GOT3 (cell line): Measurements from ENCODE around the gene CARM1.
"Not testable (repeated sequence)": the region's sequence is repeated elsewhere in the genome, so short reads cannot be mapped to it uniquely, and the experiment has no call there.

Experiments
- DNase-seq: peaks from one replicate; lab custom pipeline; 2025; ENCODE audit warnings: mixed read lengths; lab: John Stamatoyannopoulos, UW

CARM1 gene

GRCh38 chr19:10872546-10873107 lies 1.3 kb downstream of the CARM1 start:
- no peak for DNase-seq

DNA sequence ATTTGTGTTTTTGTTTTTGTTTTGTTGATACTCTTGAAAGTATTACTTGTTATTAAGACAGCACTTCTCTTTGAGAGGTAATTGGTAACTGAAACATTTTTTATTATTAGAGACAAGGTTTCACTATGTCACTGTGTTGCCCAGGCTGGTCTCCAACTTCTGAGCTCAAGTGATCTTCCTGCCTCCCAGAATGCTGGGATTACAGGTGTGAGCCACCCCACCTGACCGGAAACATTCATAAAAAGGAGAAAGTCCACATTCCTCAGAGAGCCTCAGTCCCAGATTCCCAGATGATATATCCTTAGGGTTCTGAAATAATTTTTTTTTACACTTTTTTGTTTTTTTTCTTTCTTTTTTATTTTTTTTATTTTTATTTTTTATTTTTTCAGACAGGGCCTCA lies 2.7 kb downstream of the CARM1 start:
- DNase-seq: no peak

DNA sequence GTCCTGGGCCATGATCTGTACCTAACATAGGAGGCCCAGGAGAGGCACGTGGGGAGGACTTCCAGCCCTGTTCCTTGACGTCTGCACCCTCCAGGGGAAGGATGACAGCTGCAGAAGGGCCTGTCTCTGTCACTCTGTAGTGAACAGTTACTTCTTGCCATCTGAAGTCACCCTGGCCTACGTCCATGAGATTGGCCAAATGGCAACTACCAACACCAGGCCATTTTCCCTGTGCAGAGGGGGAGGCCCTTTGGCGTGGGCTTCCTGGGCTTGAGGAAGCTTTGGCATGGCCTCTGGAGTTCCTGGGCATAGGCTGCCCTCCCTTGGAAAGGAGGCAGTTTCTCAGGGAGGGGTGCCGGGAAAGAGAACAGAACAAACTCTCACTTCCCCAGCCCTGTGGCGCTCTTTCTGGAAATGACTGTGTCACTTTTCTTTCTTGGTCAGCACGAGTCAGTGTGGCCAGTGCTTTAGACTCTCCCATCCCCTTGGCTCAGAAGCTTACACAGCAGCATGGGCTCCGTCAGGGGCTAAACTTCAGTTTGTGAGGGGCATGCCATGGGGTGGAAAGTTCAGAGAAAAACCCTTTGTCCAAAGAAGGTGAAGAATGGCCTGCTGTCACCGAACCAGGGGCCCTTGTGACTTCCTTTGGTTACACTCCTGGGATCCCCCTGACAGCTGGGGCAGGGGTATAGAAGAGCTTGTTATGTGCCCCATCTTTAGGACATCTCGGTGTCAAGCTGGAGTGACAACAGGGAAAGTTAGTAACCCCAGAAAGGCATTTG lies 5.3 kb downstream of the CARM1 start:
- DNase-seq: no peak

DNA sequence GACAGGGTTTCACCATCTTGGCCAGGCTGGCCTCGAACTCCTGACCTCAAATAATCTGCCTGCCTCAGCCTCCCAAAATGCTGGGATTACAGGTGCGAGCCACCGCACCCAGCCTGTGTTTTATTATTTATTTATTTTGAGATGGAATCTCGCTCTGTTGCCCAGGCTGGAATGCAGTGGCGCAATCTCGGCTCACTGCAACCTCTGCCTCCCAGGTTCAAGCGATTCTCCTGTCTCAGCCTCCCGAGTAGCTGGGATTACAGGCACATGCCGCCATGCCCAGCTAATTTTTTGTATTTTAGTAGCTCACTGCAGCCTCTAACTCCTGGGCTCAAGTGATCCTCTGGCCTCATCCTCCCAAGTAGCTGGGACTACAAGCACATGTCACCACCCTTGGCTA lies 6.3 kb downstream of the CARM1 start:
- not testable (repeated sequence) for DNase-seq

- DNase-seq: no peak
Measured at GRCh38 chr19:10878253-10878652, 6.9 kb downstream of the CARM1 start.

- DNase-seq: no peak
Measured at GRCh38 chr19:10881403-10882107, 10.2 kb downstream of the CARM1 start.

DNA sequence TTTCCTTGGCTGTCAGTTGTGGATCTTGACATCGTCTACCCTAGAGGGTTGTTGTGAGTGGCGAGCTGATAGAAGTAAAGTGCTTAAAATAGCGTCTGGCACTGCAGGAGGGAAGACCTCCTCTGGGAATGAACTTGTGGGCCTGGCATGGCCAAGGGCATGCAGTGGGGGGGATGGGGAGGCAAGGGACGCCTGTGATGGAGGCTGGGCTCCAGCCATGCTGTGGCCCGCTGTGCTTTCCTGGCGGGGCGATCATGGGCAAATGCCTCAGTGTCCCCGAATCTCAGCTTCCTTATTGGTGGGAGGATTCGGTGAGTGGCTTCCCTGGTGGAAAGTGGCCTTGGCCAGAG lies 10.7 kb downstream of the CARM1 start:
- DNase-seq: no peak

DNA sequence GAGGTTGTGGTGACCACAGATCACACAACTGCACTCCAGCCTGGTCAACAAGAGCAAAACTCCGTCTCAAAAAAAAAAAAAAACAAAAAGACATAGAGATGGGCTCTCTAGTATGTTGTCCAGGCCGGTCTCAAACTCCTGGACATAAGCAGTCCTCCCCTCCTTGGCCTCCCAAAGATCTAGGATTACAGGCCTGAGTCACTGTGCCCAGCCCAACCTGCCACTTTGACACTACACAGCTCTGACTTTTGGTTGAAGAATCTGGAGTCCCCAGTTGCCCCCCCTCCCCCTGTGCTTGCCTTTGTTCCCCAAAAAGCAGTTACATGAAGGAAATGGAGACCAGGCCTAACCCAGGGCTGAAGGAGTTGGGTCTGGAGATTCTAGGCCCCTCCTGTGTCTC lies 12.9 kb downstream of the CARM1 start:
- DNase-seq: no peak

GRCh38 chr19:10885201-10886169 lies 14.1 kb downstream of the CARM1 start:
- no peak for DNase-seq

DNA sequence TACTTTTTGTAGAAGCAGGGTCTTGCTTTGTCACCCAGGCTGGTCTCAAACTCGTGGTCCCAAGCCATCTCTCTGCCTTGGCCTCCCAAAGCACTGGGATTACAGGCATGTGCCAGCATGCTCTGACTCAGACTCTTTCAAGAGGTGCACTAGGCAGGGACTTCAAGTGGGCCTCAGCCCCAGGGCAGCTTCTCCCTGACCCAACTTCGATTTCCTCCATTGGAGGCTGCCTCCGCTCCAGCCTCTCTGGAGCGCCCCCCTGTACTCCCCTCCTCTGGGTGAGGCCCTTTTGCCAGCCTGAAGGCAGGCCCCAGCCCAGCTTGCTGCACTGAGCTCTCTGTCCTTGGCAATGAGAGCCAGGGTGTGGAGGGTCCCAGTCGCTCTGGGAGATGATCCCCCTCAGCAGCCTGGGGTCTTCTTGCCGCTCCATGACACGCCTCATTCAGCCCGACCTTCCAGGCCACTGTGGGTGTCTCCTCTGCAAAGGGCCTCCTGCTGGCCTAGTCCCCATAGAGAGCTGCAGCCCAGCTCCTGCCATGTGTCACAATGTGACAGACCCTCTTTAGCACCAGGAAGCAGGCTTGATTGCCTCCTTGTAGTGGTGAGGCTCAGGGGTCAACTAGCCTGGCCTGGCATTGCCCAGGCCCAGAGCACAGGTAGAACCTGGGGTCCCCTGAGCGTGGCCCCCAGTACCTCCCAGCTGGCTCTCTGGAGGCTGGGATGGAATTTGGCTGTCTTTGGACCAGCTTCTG lies 16.4 kb downstream of the CARM1 start:
- no peak for DNase-seq

DNA sequence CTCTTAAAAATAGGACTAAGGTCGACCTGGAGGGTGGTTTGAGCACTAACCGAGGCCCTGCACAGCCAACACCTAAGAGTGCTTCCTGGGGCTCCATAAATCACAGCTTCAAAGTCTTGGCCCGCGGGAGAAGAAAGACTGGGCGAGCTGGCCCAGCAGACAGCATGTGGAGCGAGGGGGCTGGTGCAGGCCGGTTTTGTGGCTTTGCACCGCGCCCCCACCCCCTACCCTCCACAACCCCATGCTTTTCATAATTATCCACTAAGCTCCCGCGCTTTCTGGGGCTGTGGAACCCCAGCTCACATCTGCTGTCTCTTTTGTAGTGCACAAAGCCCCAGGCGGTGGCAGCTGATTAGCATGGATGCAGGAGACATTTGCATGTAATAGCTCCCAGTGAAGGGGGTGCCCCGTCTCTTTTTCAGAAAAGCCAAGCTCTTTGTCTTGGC lies 17.1 kb downstream of the CARM1 start:
- no peak for DNase-seq

DNA sequence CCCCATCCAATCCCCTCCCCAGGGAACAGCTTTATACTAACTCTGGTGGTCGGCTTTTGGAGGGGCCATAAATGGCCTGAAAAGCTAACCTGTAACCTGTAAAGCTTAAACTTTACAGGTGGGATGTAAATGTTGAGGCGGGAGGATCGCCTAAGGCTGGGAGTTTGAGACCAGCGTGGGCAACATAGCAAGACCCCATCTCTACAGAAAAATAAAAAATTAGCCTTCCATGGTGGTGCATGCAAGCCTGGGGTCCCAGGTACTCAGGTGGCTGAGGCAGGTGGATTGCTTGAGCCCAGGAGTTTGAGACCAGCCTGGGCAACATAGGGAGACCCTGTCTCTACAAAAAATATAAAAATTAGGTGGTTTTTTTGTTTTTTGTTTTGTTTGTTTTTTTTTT lies 18.5 kb downstream of the CARM1 start:
- DNase-seq: no peak

- no peak for DNase-seq
Measured at GRCh38 chr19:10891405-10892086, 20.2 kb downstream of the CARM1 start.

GRCh38 chr19:10892256-10892655 lies 20.9 kb downstream of the CARM1 start:
- no peak for DNase-seq

DNA sequence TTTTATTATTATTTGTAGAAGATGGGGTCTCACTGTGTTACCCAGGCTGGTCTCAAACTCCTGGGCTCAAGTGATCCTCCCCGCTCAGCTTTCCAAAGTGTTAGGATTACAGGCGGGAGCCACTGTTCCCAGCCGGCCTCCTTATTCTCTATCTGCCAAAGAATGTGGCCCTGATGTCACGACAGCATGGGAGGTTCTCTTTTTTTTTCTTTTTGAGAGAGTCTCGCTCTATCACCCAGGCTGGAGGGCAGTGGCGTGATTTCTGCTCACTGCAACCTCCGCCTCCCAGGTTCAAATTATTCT lies 23.5 kb downstream of the CARM1 start:
- no peak for DNase-seq

DNA sequence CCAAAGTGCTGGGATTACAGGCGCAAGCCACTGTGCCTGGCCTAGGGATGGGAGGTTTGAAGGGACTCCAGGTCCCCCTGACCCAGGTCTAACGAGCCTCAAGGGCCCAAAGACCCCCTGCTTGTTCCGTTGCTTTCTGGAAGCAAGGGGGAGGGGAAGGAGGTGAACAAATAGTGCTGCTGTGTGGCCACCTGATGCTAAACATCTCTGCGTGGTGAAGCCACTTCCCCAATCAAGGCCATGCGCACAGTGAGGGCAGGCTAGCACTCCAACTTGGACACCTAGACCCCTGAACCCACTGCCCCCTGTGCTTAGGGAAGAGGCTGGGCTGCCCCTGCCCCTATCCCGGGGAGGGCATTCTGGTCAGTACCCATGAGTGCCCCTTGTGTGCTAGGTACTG lies 24.0 kb downstream of the CARM1 start:
- DNase-seq: no peak

- no peak for DNase-seq
Measured at GRCh38 chr19:10895920-10896319, 24.6 kb downstream of the CARM1 start.

DNA sequence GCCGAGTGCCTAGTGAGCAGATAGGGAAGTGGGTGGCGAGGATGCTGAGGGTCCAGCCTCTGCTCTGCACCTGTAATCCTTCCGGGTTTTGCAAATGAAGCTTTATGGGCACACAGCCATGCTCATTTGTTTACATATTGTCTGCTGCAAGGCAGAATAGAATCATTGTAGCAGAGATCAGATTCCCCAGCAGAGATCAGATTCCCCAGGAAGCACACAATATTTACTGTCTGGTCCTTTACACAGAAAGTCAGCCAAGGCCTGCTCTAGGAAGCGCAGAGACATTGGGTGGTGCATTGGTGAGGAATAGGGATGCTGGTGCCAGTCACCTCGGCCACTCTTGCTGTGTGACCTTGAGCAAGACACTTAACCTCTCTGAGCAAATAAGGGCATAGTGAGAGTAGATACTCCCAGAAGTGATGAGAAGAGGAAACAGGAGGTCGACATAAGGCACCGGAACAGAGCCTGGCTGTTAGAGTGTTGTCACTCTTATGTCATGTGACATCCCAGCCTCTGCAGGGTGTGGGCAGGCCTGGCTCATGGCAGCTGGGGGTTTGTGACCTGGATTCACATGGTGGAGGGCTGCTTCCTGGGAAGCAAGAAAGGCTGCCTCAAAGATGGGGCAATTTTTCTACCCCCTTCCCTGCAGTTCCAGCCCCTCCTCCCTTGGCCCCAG lies 25.6 kb downstream of the CARM1 start:
- no peak for DNase-seq

DNA sequence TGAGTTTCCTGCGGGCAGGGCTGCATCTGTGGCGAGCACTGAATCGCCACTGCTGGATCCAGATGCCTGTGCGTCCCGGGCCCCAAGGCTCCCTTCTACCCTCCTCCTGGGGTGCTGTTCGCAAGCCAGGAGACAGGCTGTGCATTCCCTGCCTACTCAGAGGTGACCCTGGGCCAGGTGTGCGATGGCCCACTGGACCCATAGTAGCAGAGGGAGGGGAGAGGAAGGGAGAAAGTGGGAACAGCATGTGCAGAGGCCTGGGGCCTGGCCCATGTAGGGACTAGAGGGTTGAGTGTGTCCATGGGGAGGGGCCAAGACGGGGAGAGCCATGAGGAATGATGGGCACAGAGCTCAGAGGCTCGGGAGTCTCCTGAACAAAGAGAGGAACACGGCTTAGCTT lies 27.3 kb downstream of the CARM1 start:
- DNase-seq: no peak

DNA sequence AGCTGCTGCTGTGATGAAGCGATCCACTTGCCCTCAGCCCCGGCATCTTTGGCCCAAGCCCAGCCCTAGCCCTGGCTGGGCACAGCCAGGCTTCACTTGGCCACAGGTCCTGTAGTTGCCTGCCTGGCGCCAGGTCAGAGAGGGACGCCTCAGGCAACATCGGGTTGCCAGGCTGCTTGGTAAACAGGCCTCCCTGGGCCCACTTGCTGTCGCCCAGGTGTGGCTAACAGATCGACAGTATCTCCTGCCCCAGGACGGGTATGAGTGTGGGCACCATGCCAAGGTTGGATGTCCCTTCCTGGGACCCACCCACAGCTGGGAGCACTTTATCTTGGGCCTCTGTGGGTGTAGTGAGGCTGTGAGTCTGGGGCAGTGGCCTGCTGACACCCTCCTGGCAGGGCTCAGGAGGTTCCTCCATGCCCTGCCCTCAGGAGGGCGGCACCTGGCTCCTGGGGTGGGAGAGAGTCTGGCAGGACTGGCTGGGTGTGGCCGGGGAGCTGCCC lies 27.8 kb downstream of the CARM1 start:
- DNase-seq: no peak
